GM10266 (cell line): ENCODE data around the gene ETFRF1.

Experiments used
- DNase-seq: peaks from one replicate; pipeline ENCODE4 v3.0.0; 2012; ENCODE audit errors: extremely low spot score
- TF ChIP-seq, protein P1 (sequence below): IDR thresholded peaks from 2 replicates; pipeline ENCODE4 v1.5.1; 2012; ENCODE audit warnings: mild to moderate bottlenecking, low read depth; ENCODE audit not compliant: control insufficient read depth, insufficient read depth; ENCODE audit errors: missing control alignments

The ETFRF1 gene

DNA sequence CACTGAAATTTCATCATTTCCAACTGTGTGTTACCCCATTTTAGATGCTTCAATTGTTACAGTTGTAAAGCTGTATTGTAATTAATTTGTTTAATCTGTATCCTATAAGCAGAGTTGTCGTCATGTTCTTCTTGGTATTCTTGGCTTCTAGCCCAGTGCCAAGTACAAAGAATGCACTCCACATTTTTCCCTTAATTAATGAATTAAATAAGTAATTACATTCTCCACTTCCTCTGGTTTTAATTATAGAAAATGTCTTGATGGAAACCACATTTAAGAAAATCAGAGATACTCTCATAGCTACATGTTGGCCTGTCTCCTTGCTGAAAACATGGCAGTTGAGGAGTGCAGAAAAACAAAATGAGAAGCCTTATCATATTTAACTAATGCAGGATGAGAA, 823 bp upstream of the ETFRF1 start:
- no peak for DNase-seq
- TF ChIP-seq, protein P1, sequence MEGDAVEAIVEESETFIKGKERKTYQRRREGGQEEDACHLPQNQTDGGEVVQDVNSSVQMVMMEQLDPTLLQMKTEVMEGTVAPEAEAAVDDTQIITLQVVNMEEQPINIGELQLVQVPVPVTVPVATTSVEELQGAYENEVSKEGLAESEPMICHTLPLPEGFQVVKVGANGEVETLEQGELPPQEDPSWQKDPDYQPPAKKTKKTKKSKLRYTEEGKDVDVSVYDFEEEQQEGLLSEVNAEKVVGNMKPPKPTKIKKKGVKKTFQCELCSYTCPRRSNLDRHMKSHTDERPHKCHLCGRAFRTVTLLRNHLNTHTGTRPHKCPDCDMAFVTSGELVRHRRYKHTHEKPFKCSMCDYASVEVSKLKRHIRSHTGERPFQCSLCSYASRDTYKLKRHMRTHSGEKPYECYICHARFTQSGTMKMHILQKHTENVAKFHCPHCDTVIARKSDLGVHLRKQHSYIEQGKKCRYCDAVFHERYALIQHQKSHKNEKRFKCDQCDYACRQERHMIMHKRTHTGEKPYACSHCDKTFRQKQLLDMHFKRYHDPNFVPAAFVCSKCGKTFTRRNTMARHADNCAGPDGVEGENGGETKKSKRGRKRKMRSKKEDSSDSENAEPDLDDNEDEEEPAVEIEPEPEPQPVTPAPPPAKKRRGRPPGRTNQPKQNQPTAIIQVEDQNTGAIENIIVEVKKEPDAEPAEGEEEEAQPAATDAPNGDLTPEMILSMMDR = no peak

GRCh38 chr12:25194722-25195055, 348 bp upstream of the ETFRF1 start:
- TF ChIP-seq, protein P1 = no peak
- no peak for DNase-seq

DNA sequence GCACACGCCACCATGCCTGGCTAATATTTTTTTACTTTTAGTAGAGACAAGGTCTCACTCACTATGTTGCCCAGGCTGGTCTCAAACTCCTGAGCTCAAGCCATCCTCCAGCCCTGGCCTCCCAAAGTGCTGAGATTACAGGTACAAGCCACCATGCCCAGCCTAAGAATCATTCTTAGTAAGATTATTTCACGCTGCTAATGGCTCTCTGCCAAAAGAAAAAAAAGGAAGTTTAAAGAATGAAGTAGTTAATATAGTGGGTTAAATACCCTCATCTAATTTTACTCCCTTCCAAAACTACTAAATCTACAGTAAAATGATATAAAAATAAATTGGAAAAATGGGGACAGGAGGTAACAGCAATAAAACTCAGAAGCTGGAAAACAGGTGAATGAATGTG, 2.6 kb downstream of the ETFRF1 start:
- DNase-seq = no peak
- TF ChIP-seq, protein P1 = no peak

DNA sequence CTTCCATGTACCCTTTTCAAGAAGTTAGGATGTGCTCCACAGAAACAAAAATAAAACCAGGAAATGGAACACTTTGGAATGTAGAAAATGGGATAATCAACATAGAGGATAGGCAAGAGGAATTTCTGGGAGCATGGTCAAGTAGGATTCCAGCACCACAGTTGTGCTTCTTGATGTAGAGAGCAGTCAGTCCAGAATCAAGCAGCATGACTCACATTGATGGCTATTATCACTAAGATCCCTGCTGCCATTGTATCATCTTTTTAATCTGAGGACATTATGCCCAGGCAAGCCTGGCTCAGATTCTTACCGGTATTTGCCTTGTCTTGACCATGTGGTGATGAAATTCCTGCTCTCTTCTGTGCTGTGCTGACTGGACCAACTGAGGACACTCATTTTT, 5.7 kb downstream of the ETFRF1 start:
- no peak for DNase-seq
- TF ChIP-seq, protein P1 = no peak

- no peak for DNase-seq
- TF ChIP-seq, protein P1 = no peak
Observed at GRCh38 chr12:25202137-25202536, 7.1 kb downstream of the ETFRF1 start.

GRCh38 chr12:25207411-25207810, 12.4 kb downstream of the ETFRF1 start:
- DNase-seq = no peak
- TF ChIP-seq, protein P1 = no peak

DNA sequence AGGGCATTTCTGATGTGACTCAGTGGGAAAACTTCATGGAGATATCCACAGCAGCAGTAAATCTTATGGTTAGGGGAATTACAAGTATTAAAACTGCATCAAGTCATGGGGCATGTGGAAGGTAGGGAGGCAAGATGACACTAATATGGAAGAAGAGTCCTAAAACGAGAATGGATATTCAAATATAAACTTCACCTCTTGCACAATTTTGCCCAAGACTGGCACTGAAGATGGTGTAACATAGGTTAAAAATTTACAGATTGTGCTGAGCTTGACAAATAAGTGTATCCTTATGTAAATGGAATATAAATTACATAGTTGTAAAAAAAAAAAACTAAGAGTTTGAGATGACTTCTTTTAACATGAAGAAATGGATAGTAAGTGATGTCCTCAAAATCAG, 12.8 kb downstream of the ETFRF1 start:
- DNase-seq = no peak
- TF ChIP-seq, protein P1 = no peak
